Erythroblast (primary cell): ENCODE measurements around the gene CD300LF.

Experiments used
- GATA1 ChIP-seq: IDR thresholded peaks from 2 replicates; pipeline ENCODE4 v1.6.1; 2011; ENCODE audit warnings: low read depth, mild to moderate bottlenecking, control low read depth, low read length, moderate library complexity
- POLR2A ChIP-seq: IDR thresholded peaks from 2 replicates; pipeline ENCODE4 v1.6.1; 2011; ENCODE audit warnings: mild to moderate bottlenecking, low read length

DNA sequence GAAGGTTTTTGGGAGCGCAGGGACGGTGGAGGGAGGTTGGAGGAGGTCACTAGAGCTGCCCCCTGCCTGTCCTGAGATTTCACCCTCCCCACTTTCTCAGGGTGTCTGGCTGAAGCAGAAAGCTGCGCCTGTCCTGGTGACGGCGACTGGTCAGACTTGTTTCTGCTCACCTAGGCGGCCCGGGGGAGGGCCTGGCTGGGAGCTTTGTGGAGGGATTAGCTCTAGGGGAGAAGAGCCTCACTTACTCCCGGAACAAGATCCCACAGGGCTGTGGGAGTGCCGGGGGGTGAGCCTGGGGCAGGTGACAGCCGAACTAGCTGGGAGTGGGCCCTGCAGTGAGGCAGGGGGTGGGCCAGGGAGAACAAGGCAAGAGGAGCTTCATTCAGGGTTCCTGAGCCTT, 47.2 kb upstream of the CD300LF start:
- no peak for TF ChIP-seq POLR2A
- no peak for TF ChIP-seq GATA1
